PC-9 (cell line): Measurements from ENCODE around the gene IFNAR1.
"Not testable (repeated sequence)": the region's sequence is repeated elsewhere in the genome, so short reads cannot be mapped to it uniquely, and the experiment has no call there.

ENCODE experiments used
- CTCF ChIP-seq: fragments of 200-600 bp; sonication (generic); conservative IDR thresholded peaks from 2 replicates; pipeline ENCODE4 v1.6.1; 2017; ENCODE audit warnings: mixed run types, antibody characterized with exemption, mild to moderate bottlenecking, moderate library complexity
- EZH2 ChIP-seq: fragments of 200-600 bp; sonication (generic); IDR thresholded peaks from 2 replicates; pipeline ENCODE4 v1.8.0; 2017; ENCODE audit warnings: antibody characterized with exemption, low read depth

DNA sequence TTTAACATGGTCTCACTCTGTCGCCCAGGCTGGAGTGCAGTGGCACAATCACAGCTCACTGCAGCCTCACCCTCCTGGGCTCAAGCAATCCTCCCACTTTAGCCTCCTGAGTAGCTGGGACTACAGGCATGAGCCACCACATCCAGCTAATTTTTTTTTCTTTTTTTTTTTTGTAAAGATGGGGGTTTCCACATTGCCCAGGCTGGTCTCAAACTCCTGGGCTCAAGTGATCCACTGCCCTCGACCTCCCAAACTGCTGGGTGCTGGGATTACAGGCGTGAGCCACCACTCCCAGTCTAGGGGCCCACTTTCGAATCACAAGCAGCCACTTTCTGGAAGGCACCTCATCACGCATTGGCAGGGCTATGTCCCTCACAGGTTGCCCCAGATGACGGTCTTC is 56.6 kb downstream of the IFNAR1 start:
- not testable (repeated sequence) for TF ChIP-seq CTCF, EZH2
